AG09309 (cell line): ENCODE measurements around the gene TMEM18.

Experiments
- DNase-seq: peaks from one replicate; pipeline ENCODE4 v3.0.0-alpha.2; 2010; ENCODE audit warnings: low read depth
- H3K4me3 ChIP-seq: 2 replicates; pipeline ENCODE4 v1.5.1; 2011; ENCODE audit warnings: mild to moderate bottlenecking, low read depth, low read length, moderate library complexity; ENCODE audit not compliant: control insufficient read depth
- CTCF ChIP-seq: IDR thresholded peaks from 2 replicates; pipeline ENCODE4 v1.5.1; 2011; ENCODE audit warnings: mild to moderate bottlenecking, low read depth, low read length, inconsistent platforms; ENCODE audit not compliant: insufficient read depth, control insufficient read depth; ENCODE audit errors: missing control alignments

The TMEM18 gene

GRCh38 chr2:626491-627339 is 50.5 kb downstream of the TMEM18 start:
- no peak for DNase-seq
- TF ChIP-seq CTCF: no peak
- H3K4me3 ChIP-seq: no peak overlapping the region

GRCh38 chr2:625415-626333 is 51.5 kb downstream of the TMEM18 start:
- H3K4me3 ChIP-seq: no peak overlapping the region
- no peak for TF ChIP-seq CTCF
- DNase-seq: no peak

- TF ChIP-seq CTCF: no peak
- no peak overlapping the region for H3K4me3 ChIP-seq
- no peak for DNase-seq
Measured at GRCh38 chr2:624551-625347, 52.5 kb downstream of the TMEM18 start.

GRCh38 chr2:624096-624495 is 53.1 kb downstream of the TMEM18 start:
- no peak overlapping the region for H3K4me3 ChIP-seq
- no peak for TF ChIP-seq CTCF
- DNase-seq: no peak

GRCh38 chr2:623130-623922 is 53.9 kb downstream of the TMEM18 start:
- H3K4me3 ChIP-seq: no peak overlapping the region
- DNase-seq: no peak
- TF ChIP-seq CTCF: no peak

- H3K4me3 ChIP-seq: no peak overlapping the region
- TF ChIP-seq CTCF: no peak
- no peak for DNase-seq
Measured at GRCh38 chr2:622357-622756, 54.8 kb downstream of the TMEM18 start.
